Measurements from ENCODE around the gene PLCH2.
"Not testable (repeated sequence)": the region's sequence is repeated elsewhere in the genome, so short reads cannot be mapped to it uniquely, and the experiment has no call there.

The PLCH2 gene

GRCh38 chr1:2443277-2444137 is 32.6 kb upstream of the PLCH2 start:
- no peak for DNase-seq

DNA sequence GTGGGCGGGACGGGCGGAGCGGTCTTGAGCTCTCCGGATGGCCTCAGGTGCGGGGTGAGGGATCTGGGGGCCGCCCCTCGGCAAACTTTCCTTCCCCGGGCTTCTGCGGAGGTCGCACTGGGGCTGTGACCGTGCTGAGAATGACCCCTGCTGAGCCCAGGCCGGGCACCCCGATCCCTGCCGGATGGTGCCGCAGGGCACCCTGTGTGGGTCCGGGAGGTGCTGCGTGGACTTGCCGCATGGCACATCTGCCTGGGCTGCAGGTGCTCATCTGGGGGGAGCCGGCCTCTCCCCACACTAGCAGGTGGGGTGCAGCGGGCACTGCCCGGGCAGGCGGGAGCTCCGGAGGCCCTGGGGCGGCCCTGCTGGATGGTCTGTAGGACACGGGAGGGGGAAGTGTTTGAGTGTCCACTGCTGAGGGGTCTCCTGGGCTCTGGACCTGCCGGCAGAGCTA is 31.9 kb upstream of the PLCH2 start:
- no peak for DNase-seq

DNA sequence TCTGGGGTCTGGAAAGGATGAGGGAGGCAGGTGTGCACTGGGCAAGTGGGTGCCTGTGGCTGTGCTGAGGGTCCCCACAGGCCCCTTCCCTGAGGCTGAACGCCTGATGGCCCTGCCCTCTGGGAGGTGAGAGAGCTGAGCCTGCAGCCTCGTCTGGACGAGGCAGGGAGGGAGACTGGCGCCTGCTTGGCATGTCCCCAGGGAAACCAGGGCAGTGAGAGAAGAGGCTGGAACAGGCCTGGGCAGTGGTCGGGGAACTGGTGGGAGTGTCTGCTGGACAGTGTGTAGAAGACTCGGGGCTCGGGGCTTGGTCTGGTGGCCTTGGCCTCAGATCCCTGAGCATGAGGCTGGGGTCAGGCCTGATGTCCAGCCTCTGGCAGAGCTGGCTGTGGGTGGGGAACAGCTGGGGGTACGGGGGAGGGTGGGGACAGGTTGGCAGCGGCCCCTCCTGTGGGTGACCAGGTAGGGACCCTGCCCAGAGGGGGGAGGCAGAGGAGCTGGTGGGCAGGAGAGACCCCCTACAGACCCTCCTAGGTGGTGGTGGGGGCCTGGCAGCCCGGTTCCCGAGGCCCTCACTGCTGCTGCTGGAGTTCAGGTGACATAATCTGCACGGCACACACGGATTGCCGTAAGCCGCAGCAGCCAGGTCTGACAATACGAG is 30.8 kb upstream of the PLCH2 start:
- DNase-seq: no peak

- no peak for DNase-seq
These were observed 30.3 kb upstream of the PLCH2 start for GRCh38 chr1:2445823-2446215.

DNA sequence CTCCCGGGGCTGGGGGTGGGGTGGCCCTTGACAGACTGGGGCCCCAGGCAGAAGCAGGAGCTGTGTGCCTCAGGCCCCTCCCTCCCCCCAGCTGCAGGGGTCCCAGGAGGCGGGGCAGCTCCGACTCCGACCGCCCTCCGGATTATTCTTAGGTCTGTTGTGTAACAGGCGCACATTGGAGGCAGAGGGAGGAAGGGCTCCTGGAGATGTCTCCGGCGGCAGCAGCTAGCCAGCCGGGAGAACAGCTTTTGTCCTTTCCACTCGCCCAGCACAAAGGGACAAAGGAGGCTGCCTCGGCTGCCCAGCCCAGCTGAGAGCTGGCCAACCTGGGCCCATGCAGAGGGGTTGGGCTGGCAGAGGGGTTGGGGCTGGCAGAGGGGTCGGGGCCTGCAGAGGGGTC is 29.7 kb upstream of the PLCH2 start:
- DNase-seq: no peak

- no peak for DNase-seq
These were observed 29.2 kb upstream of the PLCH2 start for GRCh38 chr1:2446861-2447260.

GRCh38 chr1:2447276-2448097 is 28.6 kb upstream of the PLCH2 start:
- no peak for DNase-seq

GRCh38 chr1:2448098-2448445 is 28.0 kb upstream of the PLCH2 start:
- peak; percentile 25 for DNase-seq

- no peak for DNase-seq
These were observed 26.2 kb upstream of the PLCH2 start for GRCh38 chr1:2449636-2450454.

- DNase-seq: no peak
These were observed 24.3 kb upstream of the PLCH2 start for GRCh38 chr1:2451741-2452140.

DNA sequence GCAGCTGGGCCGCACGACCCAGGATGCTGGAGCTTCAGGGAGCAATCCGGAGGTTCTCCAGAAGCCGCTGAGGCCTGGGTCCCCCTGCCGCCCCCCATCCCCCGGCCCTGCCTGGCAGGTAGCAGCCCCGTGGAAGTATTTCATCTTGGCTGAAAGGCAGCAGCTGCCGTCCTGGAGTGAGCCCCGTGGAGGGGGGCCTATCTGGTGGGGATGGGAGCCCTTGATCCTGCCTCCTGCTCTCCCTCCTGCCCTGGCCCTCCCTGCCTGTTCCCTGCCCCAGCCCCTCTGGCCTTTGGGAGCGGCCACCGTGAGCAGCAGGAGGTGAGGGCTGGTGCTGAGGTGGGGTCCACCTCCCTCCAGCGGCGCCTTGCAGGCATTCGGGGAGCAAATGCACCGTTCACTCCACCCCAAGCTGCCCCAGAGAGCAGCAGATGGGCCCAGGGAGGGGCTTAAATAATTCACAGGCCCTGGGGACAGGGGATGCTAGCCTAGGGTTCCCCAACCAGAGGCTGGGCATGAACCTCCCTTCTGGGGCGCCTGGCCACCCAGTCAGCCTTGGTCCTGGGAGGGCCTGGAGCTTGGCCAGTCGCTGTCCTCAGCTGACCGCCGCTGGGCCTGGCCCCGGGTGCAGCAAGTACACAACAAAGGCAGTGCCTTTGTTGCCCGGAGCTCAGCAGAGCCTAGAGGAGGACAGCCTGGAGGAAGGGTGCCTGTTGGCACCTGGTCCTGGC is 23.7 kb upstream of the PLCH2 start:
- DNase-seq: no peak

DNA sequence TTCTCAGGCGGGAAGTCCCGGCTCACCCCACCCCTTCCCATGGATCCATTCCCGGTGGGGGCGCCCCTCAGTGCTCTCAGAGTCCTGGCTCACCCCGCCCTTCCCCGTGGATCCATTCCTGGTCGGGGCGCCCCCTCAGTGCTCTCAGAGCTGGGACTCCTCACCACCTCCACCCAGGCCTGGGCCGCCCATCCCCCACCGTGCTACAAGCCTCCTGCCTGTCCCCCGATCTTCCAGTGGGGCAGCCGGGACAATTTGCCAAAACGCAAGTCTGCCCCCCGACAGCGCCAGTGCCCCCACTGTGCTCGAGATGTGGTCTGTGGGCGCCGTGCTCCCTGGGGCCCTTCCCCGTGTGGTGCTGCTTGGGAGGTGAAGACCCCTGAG is 23.2 kb upstream of the PLCH2 start:
- DNase-seq: no peak

DNA sequence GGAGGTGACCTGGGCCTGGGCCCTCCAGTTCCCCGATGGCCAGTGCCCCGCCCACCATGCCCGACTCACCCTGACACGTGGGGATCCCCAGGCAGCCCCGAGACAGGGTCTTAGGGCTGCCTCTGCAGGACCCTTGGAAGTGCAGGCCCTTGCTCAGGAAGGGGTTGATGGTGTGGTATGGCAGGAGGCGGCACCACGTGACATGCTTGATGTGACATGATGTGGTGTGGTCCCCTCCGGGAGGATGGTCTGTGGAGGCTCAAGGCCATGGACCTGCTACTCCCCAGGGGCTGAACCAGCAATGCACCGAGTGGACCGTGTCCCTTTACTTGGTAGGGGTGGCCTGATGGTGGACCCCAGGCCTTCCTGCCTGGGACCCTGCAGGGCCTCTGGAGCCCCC is 21.9 kb upstream of the PLCH2 start:
- no peak for DNase-seq

- DNase-seq: no peak
These were observed 20.3 kb upstream of the PLCH2 start for GRCh38 chr1:2455757-2456156.

GRCh38 chr1:2457444-2457843 is 18.6 kb upstream of the PLCH2 start:
- no peak for DNase-seq

GRCh38 chr1:2458687-2459086 is 17.4 kb upstream of the PLCH2 start:
- DNase-seq: no peak

DNA sequence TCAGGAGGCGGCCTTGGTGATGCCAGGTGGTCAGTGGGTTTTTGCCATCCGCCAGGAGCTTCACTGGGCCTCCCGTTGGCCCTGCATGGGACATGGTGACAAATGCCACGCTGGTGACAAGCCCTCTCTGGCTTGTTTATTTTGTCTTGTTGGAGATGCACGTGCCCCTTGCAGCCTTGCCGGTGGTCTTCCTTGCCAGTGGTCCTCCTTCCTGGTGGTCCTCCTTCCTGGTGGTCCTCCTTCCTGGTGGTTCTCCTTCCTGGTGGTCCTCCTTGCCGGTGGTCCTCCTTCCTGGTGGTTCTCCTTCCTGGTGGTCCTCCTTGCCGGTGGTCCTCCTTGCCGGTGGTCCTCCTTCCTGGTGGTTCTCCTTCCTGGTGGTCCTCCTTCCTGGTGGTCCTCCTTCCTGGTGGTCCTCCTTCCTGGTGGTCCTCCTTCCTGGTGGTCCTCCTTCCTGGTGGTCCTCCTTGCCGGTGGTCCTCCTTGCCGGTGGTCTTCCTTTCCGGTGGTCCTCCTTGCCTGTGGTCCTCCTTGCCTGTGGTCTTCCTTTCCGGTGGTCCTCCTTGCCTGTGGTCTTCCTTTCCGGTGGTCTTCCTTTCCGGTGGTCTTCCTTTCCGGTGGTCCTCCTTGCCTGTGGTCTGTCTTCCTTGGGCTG is 16.9 kb upstream of the PLCH2 start:
- DNase-seq: not testable (repeated sequence)

DNA sequence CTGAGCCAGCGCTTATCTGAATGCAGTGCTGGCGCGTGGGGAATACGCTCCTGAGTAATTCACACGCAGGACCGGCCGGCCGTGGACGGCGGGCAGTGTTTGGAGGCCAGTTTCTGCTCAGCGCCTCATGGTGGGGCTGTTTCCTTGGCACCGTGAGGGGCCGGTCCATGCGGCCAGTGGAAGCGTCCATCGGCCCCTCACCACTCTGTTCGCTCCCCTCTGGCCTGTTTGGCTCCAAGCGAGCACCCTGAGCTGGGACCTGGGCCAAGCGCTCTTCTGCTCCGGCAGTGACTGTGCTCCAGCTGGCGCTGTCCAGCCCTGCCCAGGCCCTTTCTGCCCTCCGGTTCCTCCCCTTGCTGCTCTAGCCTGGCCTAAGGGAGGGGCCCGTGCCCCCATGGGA is 16.3 kb upstream of the PLCH2 start:
- DNase-seq: no peak

DNA sequence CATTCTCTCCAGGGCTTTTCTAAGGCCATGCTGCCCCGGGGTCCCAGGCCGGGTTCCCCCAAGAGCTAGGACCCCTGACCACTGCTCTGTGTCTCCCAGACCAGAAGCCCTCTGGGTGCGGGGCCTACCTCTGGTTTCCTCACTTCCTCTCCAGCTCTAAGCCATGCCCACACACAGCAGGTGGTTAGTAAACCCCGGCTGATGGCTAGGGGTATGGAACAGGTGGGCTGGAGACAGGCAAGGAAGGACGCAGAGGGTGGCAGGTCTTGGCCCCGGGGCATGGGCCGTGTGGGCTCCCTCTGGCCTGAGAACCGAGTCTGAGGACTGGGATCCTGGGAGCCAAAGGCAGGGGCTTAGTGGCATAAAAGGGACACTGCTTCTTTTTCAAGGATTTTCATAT is 15.9 kb upstream of the PLCH2 start:
- no peak for DNase-seq

DNA sequence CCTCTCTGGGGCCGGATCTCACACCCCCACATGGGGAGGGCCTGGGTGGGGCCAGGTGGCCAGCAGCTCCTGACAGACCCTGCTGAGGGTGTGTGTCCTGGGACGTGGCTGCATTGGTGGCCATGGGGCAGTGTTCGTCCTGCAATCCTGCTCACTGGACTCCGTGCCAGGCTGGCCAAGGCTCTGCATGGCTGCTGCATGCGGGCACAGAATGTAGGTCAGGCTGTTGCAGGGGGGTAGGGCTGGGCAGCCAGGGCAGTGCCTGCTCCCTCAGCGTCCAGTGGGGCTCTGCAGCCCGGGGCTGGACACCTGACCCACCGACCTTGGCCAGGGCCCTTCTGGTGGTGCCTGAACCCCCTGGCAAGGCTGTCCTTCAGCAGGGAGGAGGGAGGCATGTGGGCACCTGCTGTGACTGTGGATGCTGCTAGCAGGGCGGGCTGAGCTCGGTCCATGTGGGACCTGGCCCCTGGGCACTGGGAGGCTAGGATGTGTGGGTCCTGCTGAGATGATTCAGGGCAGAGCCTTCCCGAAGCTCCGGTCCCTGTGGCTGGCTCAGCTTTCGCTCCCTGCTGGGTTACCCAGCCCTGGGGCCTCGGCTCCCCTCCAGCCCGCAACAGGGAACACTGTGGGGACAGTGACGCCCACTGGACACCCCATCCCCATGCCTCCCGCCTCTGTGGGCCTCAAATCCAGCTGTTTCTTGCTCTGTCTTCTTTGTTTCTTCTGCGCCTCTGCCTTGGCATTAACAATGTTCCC is 14.9 kb upstream of the PLCH2 start:
- no peak for DNase-seq

GRCh38 chr1:2462819-2463218 is 13.3 kb upstream of the PLCH2 start:
- no peak for DNase-seq

Measured in NCI-H510A treated with DMSO at 0.1 percent for 48 hours (cell line).